ENCODE results near the gene FIGLA.

FIGLA gene

GRCh38 chr2:70765507-70765906 is 24.9 kb downstream of the FIGLA start:
- Histone ChIP-seq H3K4me3 (ENCODE audit: low read depth, low read length) (no peak overlapping the region), H3K27me3 (replicated peaks) (peaks cover 38% of the 10 kb centered on the region), H3K36me3 (replicated peaks) (no peaks in the 10 kb centered on the region), H3K27ac (no peak overlapping the region)
- TF ChIP-seq, protein P1, sequence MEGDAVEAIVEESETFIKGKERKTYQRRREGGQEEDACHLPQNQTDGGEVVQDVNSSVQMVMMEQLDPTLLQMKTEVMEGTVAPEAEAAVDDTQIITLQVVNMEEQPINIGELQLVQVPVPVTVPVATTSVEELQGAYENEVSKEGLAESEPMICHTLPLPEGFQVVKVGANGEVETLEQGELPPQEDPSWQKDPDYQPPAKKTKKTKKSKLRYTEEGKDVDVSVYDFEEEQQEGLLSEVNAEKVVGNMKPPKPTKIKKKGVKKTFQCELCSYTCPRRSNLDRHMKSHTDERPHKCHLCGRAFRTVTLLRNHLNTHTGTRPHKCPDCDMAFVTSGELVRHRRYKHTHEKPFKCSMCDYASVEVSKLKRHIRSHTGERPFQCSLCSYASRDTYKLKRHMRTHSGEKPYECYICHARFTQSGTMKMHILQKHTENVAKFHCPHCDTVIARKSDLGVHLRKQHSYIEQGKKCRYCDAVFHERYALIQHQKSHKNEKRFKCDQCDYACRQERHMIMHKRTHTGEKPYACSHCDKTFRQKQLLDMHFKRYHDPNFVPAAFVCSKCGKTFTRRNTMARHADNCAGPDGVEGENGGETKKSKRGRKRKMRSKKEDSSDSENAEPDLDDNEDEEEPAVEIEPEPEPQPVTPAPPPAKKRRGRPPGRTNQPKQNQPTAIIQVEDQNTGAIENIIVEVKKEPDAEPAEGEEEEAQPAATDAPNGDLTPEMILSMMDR (IDR thresholded peaks at IDR 0.05; ENCODE audit: low read depth, low read length, missing control alignments) = no peak
- in situ Hi-C loops (cut with HindIII; ENCODE audit: low pct_ligation_motif_present, low sequenced_read_pairs) = no loop called here
- no peak for DNase-seq

DNA sequence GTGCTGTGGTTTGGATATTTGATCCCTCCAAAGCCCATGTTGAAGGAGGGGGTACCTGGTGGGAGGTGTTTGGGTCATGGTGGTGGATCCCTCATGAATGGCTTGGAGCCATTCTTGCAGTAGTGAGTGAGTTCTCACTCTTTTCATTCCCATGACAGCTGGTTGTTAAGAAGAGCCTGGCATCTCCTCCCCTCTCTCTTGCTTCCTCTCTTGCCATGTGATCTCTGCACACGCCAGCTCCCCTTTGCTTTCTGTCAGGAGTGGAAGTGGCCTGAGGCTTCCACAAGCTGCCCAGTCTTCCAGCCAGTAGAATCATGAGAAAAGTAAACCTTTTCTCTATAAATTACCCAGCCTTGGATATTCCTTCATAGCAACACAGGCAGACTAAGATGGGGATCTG is 31.0 kb downstream of the FIGLA start:
- H3K36me3 ChIP-seq (replicated peaks) = no peaks in the 10 kb centered on the region
- in situ Hi-C loops (cut with HindIII; ENCODE audit: low pct_ligation_motif_present, low sequenced_read_pairs) = no loop called here
- TF ChIP-seq, protein P1 (IDR thresholded peaks at IDR 0.05; ENCODE audit: low read depth, low read length, missing control alignments) = no peak
- no peak for DNase-seq
- no peak overlapping the region for H3K27ac ChIP-seq
- no peaks in the 10 kb centered on the region for H3K27me3 ChIP-seq (replicated peaks)
- no peak overlapping the region for H3K4me3 ChIP-seq (ENCODE audit: low read depth, low read length)

- Histone ChIP-seq H3K4me3 (ENCODE audit: low read depth, low read length) (no peak overlapping the region), H3K36me3 (replicated peaks) (no peaks in the 10 kb centered on the region), H3K27ac (no peak overlapping the region), H3K27me3 (replicated peaks) (no peaks in the 10 kb centered on the region)
- no peak for DNase-seq
- in situ Hi-C loops (cut with HindIII; ENCODE audit: low pct_ligation_motif_present, low sequenced_read_pairs) = no loop called here
- TF ChIP-seq, protein P1 (IDR thresholded peaks at IDR 0.05; ENCODE audit: low read depth, low read length, missing control alignments) = no peak
Measured at GRCh38 chr2:70757966-70758365, 32.5 kb downstream of the FIGLA start.

DNA sequence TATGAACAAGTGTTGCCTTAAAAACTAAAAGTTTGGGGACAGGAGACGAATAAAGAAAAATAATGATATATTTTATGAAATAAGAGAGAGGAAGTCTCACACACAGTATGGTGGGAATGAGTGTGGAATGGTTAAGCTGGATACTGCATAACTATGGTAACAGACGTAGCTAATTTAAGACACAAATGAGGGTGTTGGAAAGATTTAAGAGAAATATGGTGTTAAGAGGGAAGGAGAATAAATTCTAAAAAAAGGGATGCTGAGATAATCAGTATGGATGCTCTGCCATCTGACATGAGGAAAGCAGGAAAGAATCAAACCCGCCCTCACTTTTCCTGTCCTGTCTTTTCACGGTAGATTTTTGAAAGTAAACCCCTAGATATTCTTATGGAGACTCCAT is 33.1 kb downstream of the FIGLA start:
- no peaks in the 10 kb centered on the region for H3K27me3 ChIP-seq (replicated peaks)
- DNase-seq = no peak
- no peaks in the 10 kb centered on the region for H3K36me3 ChIP-seq (replicated peaks)
- H3K27ac ChIP-seq = no peak overlapping the region
- in situ Hi-C loops (cut with HindIII; ENCODE audit: low pct_ligation_motif_present, low sequenced_read_pairs) = no loop called here
- H3K4me3 ChIP-seq (ENCODE audit: low read depth, low read length) = no peak overlapping the region
- TF ChIP-seq, protein P1 (IDR thresholded peaks at IDR 0.05; ENCODE audit: low read depth, low read length, missing control alignments) = no peak

- Histone ChIP-seq H3K4me3 (ENCODE audit: low read depth, low read length) (no peak overlapping the region), H3K27me3 (replicated peaks) (no peaks in the 10 kb centered on the region), H3K27ac (no peak overlapping the region), H3K36me3 (replicated peaks) (no peaks in the 10 kb centered on the region)
- in situ Hi-C loops (cut with HindIII; ENCODE audit: low pct_ligation_motif_present, low sequenced_read_pairs) = no loop called here
- TF ChIP-seq, protein P1 (IDR thresholded peaks at IDR 0.05; ENCODE audit: low read depth, low read length, missing control alignments) = no peak
- no peak for DNase-seq
Measured at GRCh38 chr2:70756128-70756527, 34.3 kb downstream of the FIGLA start.

DNA sequence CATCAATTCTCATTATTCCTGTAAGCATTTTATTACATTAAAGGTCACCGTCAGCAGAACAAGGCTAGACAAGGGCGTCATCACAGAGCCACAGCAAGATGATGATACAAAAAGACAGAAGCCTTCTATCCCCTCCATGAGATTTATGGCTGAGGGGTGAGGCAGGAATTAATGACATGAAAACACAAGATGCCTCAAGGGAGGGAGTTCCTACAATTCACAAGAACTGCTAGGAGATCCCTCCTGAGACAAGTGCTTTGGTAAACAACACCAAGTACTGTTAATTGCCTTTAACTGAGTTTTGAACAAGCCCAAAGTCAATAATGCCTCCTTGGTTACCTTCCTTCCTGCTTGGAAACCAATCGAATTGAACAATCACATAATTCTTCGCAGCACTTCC is 36.5 kb downstream of the FIGLA start:
- H3K4me3 ChIP-seq (ENCODE audit: low read depth, low read length) = no peak overlapping the region
- no peaks in the 10 kb centered on the region for H3K27me3 ChIP-seq (replicated peaks)
- DNase-seq = no peak
- no peak overlapping the region for H3K27ac ChIP-seq
- TF ChIP-seq, protein P1 (IDR thresholded peaks at IDR 0.05; ENCODE audit: low read depth, low read length, missing control alignments) = no peak
- in situ Hi-C loops (cut with HindIII; ENCODE audit: low pct_ligation_motif_present, low sequenced_read_pairs) = no loop called here
- no peaks in the 10 kb centered on the region for H3K36me3 ChIP-seq (replicated peaks)

Data from brain microvascular endothelial cell (primary cell).